HG03520 (cell line): ENCODE measurements around the gene SLC35D1.
"Not testable (repeated sequence)": the region's sequence is repeated elsewhere in the genome, so short reads cannot be mapped to it uniquely, and the experiment has no call there.

Source experiments
- ATAC-seq: cut with Tn5 transposase; IDR thresholded peaks from one replicate; pipeline ENCODE4 v1.9.1; 2021; ENCODE audit warnings: mild to moderate bottlenecking, moderate library complexity; ENCODE audit not compliant: unreplicated experiment

The SLC35D1 gene

GRCh38 chr1:66996018-66996682, 57.8 kb downstream of the SLC35D1 start:
- ATAC-seq = no peak

DNA sequence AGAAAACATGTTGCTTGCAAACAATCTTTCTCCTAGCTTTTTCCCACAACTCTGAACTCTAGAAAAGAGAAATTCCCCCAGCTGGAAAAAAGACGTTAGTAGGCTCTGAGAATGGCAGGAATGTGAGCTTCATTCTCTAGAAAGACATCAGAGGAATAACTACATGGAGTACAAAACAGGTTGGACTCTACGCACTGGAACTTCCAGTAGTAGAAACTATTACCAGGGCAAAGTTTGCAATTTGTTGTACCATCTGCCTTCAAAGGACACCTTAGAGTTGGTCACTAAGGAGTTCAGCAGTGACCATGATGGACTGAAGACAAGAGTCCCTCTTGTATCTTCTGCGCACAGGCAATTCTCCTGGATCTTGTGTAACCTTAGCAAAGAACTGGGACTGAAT, 60.9 kb downstream of the SLC35D1 start:
- no peak for ATAC-seq

- ATAC-seq = no peak
Measured at GRCh38 chr1:66985835-66986234, 68.1 kb downstream of the SLC35D1 start.

DNA sequence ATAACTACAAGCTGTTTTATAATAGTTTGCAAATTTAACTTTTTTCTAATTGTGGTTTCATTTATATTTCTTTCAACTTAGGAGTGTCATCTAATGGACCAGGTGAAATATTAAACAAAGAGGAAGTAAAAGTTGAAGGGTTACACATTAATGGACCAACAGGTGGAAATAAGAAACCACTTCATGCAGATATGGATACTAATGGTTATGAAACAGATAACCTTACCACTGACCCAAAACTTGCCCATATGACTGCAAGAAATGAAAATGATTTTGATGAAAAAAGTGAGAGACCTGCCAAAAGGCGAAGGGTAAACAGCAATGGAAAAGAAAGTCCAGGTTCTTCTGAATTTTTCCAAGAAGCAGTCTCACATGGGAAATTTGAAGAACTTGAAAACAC, 69.5 kb downstream of the SLC35D1 start:
- ATAC-seq = peak; percentile 92

DNA sequence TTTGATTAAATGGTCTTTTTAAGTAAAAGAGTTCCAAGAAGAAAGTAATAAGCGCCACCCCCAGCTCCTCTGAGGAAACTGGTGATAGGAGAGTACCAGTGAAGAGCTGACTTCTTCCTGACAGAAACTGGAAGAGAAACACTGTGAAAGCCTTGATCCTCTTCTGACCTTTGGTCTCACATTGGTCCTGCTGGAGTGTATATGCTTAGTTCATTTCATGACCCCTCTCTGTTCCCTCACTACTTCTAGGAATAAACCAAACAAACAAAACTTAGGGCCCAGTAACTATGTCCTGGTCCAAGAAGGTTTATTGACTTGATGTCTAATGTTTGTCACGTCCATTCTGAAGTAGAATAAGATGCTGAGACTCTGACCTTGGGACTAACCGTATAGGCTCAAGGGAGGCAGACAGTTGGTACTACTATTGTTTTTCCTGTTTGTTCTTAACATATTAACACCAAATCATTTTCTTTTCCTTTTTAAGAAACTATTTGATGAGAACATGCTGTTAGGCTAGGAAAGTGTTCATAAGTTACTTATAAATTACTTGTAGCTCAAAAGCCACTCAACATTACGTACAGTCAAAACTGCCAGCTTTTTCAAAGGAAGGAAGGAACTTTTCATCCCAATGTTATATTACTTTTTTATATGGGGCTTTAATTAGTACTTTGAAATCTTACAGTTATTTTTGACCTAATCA, 71.2 kb downstream of the SLC35D1 start:
- ATAC-seq = peak; percentile 39

GRCh38 chr1:66981679-66982078, 72.3 kb downstream of the SLC35D1 start:
- ATAC-seq = no peak

GRCh38 chr1:66980745-66981367, 73.1 kb downstream of the SLC35D1 start:
- ATAC-seq = no peak

GRCh38 chr1:66979621-66980020, 74.3 kb downstream of the SLC35D1 start:
- not testable (repeated sequence) for ATAC-seq

DNA sequence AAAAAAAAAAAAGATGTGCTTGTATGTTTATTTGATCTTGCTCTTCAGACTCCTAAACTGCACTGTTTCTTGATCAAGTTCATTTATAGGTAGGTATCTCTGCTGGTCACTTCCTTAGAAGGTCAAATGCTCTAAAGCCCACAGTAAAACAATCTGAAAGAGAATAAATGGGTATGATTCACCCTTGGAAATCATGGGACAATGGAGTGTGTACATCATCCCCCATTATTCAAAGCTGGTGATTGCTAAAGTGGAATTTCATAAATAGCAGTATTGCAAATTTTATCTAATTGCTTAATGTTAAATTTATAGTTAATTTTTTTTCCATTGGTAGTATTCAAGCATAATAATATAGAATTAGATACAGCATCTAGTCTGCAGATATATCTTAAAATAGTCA, 75.7 kb downstream of the SLC35D1 start:
- ATAC-seq = no peak

- ATAC-seq = no peak
Measured at GRCh38 chr1:66968574-66968973, 85.4 kb downstream of the SLC35D1 start.

- ATAC-seq = not testable (repeated sequence)
Measured at GRCh38 chr1:66966188-66966873, 87.6 kb downstream of the SLC35D1 start.

DNA sequence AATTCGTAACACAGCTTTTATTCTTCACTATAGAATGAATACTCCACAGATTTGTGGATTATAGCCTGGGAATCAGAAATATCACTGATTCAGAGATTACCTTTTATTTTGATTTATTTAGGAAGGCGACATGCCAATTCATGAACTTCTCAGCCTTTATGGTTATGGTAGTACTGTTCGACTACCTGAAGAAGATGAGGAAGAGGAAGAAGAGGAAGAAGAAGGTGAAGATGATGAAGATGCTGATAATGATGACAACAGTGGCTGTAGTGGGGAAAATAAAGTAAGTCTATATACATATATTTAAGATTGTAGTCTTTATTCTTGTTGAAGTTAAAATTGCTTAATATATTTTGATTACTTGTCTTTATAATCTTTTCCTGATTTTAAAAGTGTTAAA, 96.0 kb downstream of the SLC35D1 start:
- no peak for ATAC-seq

DNA sequence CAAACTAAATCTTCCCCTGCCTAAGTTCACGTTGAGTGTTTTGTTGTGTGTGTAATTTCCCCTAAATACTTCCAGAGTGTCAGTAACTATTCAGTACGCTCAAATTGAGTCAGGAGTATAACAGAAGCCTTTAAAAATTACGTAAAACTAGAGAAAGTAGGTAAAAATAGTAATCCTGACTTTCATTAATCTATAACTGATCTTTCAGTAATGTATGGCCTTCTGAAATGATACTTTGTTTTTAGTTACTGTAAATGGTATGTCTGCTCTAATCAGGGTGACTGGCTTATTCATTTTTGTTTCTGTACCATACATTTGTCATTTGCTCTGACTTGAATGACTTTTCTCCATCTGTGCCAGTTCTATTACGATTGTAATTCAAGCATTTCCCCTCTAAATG, 99.7 kb downstream of the SLC35D1 start:
- ATAC-seq = peak; percentile 73

- no peak for ATAC-seq
Measured at GRCh38 chr1:66951513-66951912, 102.4 kb downstream of the SLC35D1 start.
